ENCODE data around the gene TEX101. TPM values are rescaled to one million over a fixed set of nuclear protein-coding genes. Genes with fewer than 3 reads are reported as not detected.
"Not testable (repeated sequence)": the region's sequence is repeated elsewhere in the genome, so short reads cannot be mapped to it uniquely, and the experiment has no call there.

TEX101 gene
- total and polyA plus RNA-seq, 9 donors = 0.17 TPM; not detected in 8

DNA sequence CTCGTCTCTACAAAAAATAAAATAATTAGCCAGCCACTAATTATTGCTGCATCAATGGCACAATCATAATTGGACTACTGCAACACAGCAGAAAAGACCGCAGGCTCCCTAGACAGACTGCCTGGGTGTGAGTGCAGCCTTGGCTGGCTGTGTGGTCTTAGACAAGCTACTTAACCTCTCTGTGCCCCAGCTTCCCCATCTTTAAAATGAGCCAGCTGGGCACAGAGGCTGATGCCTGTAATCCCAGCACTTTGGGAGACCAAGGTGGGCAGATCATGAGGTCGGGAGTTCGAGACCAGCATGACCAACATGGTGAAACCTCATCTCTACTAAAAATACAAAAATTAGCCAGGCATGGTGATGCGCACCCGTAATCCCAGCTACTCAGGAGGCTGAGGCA, 19.0 kb downstream of the TEX101 start:
- peaks cover 3% of the 10 kb centered on the region for H3K4me1 ChIP-seq (ENCODE audit: control insufficient read depth, insufficient read depth, low read length)
- no peaks in the 10 kb centered on the region for H3K27me3 ChIP-seq (ENCODE audit: control insufficient read depth, insufficient read depth, low read length)
- no peak for DNase-seq
- WGBS (ENCODE audit: insufficient coverage) = 82% methylated on average over 2 of the region's 6 CpGs
- H3K36me3 ChIP-seq (ENCODE audit: control insufficient read depth, insufficient read depth, low read length) = no peaks in the 10 kb centered on the region
- no peak overlapping the region for H3K27ac ChIP-seq (ENCODE audit: low read length)
- H3K9me3 ChIP-seq (replicated peaks; ENCODE audit: control insufficient read depth, low read depth, low read length) = no peaks in the 10 kb centered on the region
- H3K4me3 ChIP-seq (ENCODE audit: low read length) = no peak overlapping the region

GRCh38 chr19:43435775-43436174, 21.1 kb downstream of the TEX101 start:
- H3K4me3 ChIP-seq (ENCODE audit: low read length) = no peak overlapping the region
- no peak for DNase-seq
- 75% methylated on average over 3 of the region's 3 CpGs for WGBS (ENCODE audit: insufficient coverage)
- H3K36me3 ChIP-seq (ENCODE audit: control insufficient read depth, insufficient read depth, low read length) = no peaks in the 10 kb centered on the region
- H3K9me3 ChIP-seq (replicated peaks; ENCODE audit: control insufficient read depth, low read depth, low read length) = no peaks in the 10 kb centered on the region
- peaks cover 9% of the 10 kb centered on the region for H3K4me1 ChIP-seq (ENCODE audit: control insufficient read depth, insufficient read depth, low read length)
- no peaks in the 10 kb centered on the region for H3K27me3 ChIP-seq (ENCODE audit: control insufficient read depth, insufficient read depth, low read length)
- H3K27ac ChIP-seq (ENCODE audit: low read length) = no peak overlapping the region

- whole genome bisulfite sequencing (ENCODE audit: insufficient coverage) = 91% methylated on average over 8 of the region's 11 CpGs
- not testable (repeated sequence) for DNase-seq; H3K9me3 ChIP-seq (replicated peaks; ENCODE audit: control insufficient read depth, low read depth, low read length); H3K27me3 ChIP-seq (ENCODE audit: control insufficient read depth, insufficient read depth, low read length); H3K4me1 ChIP-seq (ENCODE audit: control insufficient read depth, insufficient read depth, low read length); H3K4me3 ChIP-seq (ENCODE audit: low read length); H3K36me3 ChIP-seq (ENCODE audit: control insufficient read depth, insufficient read depth, low read length); H3K27ac ChIP-seq (ENCODE audit: low read length)
Measured at GRCh38 chr19:43437284-43437683, 22.6 kb downstream of the TEX101 start.

DNA sequence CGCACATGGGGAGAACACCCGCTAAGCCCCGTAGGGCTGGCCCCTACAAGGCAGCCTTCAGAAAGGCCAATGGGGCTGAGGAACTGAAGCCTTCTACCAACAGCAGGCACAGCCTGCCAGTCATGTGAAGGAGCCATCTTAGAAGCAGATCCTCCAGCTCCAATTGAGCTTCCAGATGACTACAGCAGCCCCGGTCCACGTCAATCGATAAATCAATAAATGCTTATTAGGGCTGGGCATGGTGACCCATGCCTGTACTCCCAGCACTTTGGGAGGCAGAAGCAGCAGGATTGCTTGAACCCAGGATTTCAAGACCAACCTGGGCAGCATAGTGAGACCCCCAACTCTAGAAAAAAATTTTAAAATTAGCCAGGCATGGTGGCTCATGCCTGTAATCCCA, 23.0 kb downstream of the TEX101 start:
- H3K4me1 ChIP-seq (ENCODE audit: control insufficient read depth, insufficient read depth, low read length) = peaks cover 9% of the 10 kb centered on the region
- H3K27me3 ChIP-seq (ENCODE audit: control insufficient read depth, insufficient read depth, low read length) = no peaks in the 10 kb centered on the region
- 95% methylated on average over 6 of the region's 6 CpGs for whole genome bisulfite sequencing (ENCODE audit: insufficient coverage)
- H3K9me3 ChIP-seq (replicated peaks; ENCODE audit: control insufficient read depth, low read depth, low read length) = no peaks in the 10 kb centered on the region
- H3K27ac ChIP-seq (ENCODE audit: low read length) = no peak overlapping the region
- no peaks in the 10 kb centered on the region for H3K36me3 ChIP-seq (ENCODE audit: control insufficient read depth, insufficient read depth, low read length)
- no peak for DNase-seq
- H3K4me3 ChIP-seq (ENCODE audit: low read length) = no peak overlapping the region

- peak; percentile 86 for DNase-seq
Measured at GRCh38 chr19:43438291-43439031, 23.8 kb downstream of the TEX101 start.

GRCh38 chr19:43439032-43439708, 24.5 kb downstream of the TEX101 start:
- no peaks in the 10 kb centered on the region for H3K9me3 ChIP-seq (replicated peaks; ENCODE audit: control insufficient read depth, low read depth, low read length)
- DNase-seq = peak; percentile 64
- H3K4me1 ChIP-seq (ENCODE audit: control insufficient read depth, insufficient read depth, low read length) = peaks cover 9% of the 10 kb centered on the region
- no peaks in the 10 kb centered on the region for H3K27me3 ChIP-seq (ENCODE audit: control insufficient read depth, insufficient read depth, low read length)
- 71% methylated on average over 5 of the region's 14 CpGs for WGBS (ENCODE audit: insufficient coverage)
- H3K27ac ChIP-seq (ENCODE audit: low read length) = peak overlapping the region; percentile 20
- H3K36me3 ChIP-seq (ENCODE audit: control insufficient read depth, insufficient read depth, low read length) = no peaks in the 10 kb centered on the region
- no peak overlapping the region for H3K4me3 ChIP-seq (ENCODE audit: low read length)

More at GRCh38 chr19:43438291-43439031, 23.8 kb downstream of the TEX101 start:
- Histone ChIP-seq H3K27ac (ENCODE audit: low read length) (peak overlapping the region; percentile 39), H3K9me3 (replicated peaks; ENCODE audit: control insufficient read depth, low read depth, low read length) (no peaks in the 10 kb centered on the region), H3K27me3 (ENCODE audit: control insufficient read depth, insufficient read depth, low read length) (no peaks in the 10 kb centered on the region), H3K4me3 (ENCODE audit: low read length) (no peak overlapping the region), H3K4me1 (ENCODE audit: control insufficient read depth, insufficient read depth, low read length) (peaks cover 9% of the 10 kb centered on the region), H3K36me3 (ENCODE audit: control insufficient read depth, insufficient read depth, low read length) (no peaks in the 10 kb centered on the region)
- WGBS (ENCODE audit: insufficient coverage) = 4% methylated on average over 2 of the region's 9 CpGs

- Histone ChIP-seq H3K36me3 (ENCODE audit: control insufficient read depth, insufficient read depth, low read length) (no peaks in the 10 kb centered on the region), H3K4me3 (ENCODE audit: low read length) (no peak overlapping the region), H3K9me3 (replicated peaks; ENCODE audit: control insufficient read depth, low read depth, low read length) (no peaks in the 10 kb centered on the region), H3K27ac (ENCODE audit: low read length) (peak overlapping the region; percentile 20), H3K27me3 (ENCODE audit: control insufficient read depth, insufficient read depth, low read length) (no peaks in the 10 kb centered on the region), H3K4me1 (ENCODE audit: control insufficient read depth, insufficient read depth, low read length) (peaks cover 9% of the 10 kb centered on the region)
- no peak for DNase-seq
Measured at GRCh38 chr19:43439709-43440063, 25.0 kb downstream of the TEX101 start.

GRCh38 chr19:43441716-43442115, 27.0 kb downstream of the TEX101 start:
- Histone ChIP-seq H3K27ac (ENCODE audit: low read length) (no peak overlapping the region), H3K9me3 (replicated peaks; ENCODE audit: control insufficient read depth, low read depth, low read length) (no peaks in the 10 kb centered on the region), H3K4me1 (ENCODE audit: control insufficient read depth, insufficient read depth, low read length) (peaks cover 9% of the 10 kb centered on the region), H3K4me3 (ENCODE audit: low read length) (no peak overlapping the region), H3K27me3 (ENCODE audit: control insufficient read depth, insufficient read depth, low read length) (no peaks in the 10 kb centered on the region), H3K36me3 (ENCODE audit: control insufficient read depth, insufficient read depth, low read length) (no peaks in the 10 kb centered on the region)
- no peak for DNase-seq
- WGBS (ENCODE audit: insufficient coverage) = no CpG with 5 or more reads among the region's 3 CpGs

- H3K4me3 ChIP-seq (ENCODE audit: low read length); H3K27me3 ChIP-seq (ENCODE audit: control insufficient read depth, insufficient read depth, low read length); H3K27ac ChIP-seq (ENCODE audit: low read length); DNase-seq; H3K36me3 ChIP-seq (ENCODE audit: control insufficient read depth, insufficient read depth, low read length); H3K4me1 ChIP-seq (ENCODE audit: control insufficient read depth, insufficient read depth, low read length); H3K9me3 ChIP-seq (replicated peaks; ENCODE audit: control insufficient read depth, low read depth, low read length): not testable (repeated sequence)
- WGBS (ENCODE audit: insufficient coverage) = 82% methylated on average over 5 of the region's 9 CpGs
Measured at GRCh38 chr19:43444091-43444490, 29.4 kb downstream of the TEX101 start.

GRCh38 chr19:43444531-43445287, 30.0 kb downstream of the TEX101 start:
- WGBS (ENCODE audit: insufficient coverage) = 88% methylated on average over 14 of the region's 15 CpGs
- Histone ChIP-seq H3K27ac (ENCODE audit: low read length) (no peak overlapping the region), H3K36me3 (ENCODE audit: control insufficient read depth, insufficient read depth, low read length) (no peaks in the 10 kb centered on the region), H3K4me1 (ENCODE audit: control insufficient read depth, insufficient read depth, low read length) (peaks cover under 1% of the 10 kb centered on the region), H3K4me3 (ENCODE audit: low read length) (no peak overlapping the region), H3K27me3 (ENCODE audit: control insufficient read depth, insufficient read depth, low read length) (no peaks in the 10 kb centered on the region), H3K9me3 (replicated peaks; ENCODE audit: control insufficient read depth, low read depth, low read length) (no peaks in the 10 kb centered on the region)
- no peak for DNase-seq

Data from muscle of leg (tissue), 11 donors.